KBM-7 (cell line): ENCODE measurements around the gene FER1L5.

Source experiments
- DNase-seq: peaks from one replicate; pipeline ENCODE4 v3.0.0-alpha.2; 2015
- in situ Hi-C: fragments of 300-500 bp; cut with MboI; formaldehyde crosslinking; loops from 2 replicates; pipeline ENCODE4 v1.14.3; 2020; ENCODE audit warnings: low sequenced_read_pairs, low pct_unique_long_range_greater_than_20kb, mixed read lengths

Gene FER1L5

DNA sequence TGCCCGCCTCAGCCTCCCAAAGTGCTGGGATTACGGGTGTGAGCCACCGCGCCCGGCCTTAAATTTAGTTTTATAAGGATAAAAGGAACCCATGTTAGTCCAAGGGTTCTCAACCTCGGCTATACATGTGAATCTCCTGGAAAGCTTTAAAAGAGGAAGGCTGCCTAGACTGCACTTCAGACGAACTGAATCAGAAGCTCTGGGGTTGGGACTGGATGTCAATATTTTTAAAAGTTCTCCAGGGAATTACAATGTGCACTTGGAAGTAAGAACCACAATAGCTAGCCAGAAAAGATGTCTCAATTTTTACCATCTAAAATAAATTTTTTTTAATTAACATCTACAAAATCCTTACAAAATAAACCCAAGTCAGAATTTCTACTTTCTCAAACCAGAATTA, 87.2 kb downstream of the FER1L5 start:
- in situ Hi-C loops = no loop called here
- no peak for DNase-seq

- DNase-seq = no peak
- in situ Hi-C loops = no loop called here
These were observed 87.6 kb downstream of the FER1L5 start for GRCh38 chr2:96730212-96730611.

DNA sequence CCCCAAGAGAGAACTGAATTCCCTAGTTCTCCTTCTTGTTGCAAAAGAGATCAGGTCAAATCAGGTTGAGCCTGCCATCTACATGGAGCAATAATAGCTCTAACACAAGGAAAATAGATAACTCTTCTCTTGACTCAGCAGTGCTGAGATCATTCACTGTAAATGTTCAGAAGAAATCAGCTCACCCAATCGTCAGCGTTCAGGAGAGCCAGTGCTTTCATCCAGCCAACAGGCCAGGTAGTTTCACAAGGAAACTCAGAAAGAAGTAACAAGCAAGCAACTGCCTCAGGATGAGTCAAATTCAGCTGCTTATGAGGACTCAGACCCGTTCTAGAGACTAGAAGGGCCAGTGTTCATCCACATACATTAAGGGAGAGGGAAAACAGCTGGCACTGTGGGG, 91.4 kb downstream of the FER1L5 start:
- no peak for DNase-seq
- in situ Hi-C loops = no loop called here

- in situ Hi-C loops = no loop called here
- no peak for DNase-seq
These were observed 92.5 kb downstream of the FER1L5 start for GRCh38 chr2:96734880-96735583.

DNA sequence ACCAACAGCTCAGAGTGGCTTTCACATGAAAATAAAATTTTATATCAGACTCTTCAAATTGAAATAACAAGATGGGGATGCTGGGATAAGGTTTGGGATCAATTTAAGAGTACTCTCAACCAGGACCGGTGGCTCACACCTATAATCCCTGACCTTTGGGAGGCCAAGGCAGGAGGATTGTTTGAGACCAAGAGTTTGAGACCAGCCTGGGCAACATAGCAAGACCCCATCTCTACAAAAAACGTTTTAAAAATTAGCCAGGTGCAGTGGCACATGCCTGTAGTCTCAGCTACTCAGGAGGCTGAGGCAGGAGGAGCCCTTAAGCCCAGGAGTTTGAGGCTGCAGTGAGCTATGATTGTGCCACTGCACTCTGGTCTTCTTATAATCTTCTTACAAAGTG, 94.7 kb downstream of the FER1L5 start:
- no peak for DNase-seq
- in situ Hi-C loops = no loop called here

DNA sequence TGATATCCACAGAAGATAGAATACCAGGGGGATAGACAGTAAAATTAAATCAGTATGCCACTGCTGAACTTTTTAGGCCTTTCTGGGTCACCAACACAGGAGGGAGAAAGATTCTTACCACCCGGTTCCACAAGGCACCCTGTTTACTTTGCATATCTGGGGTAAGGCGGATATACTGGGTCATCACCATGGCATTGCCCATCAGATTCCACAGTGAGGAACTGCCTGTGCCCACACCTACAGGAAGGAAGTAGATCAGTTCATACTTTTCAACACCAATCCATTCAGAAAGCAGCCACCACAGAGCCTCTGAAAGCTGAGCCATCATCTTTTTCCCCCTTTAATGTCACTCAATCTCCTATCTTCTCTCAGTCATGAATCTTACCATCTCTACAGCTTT, 95.3 kb downstream of the FER1L5 start:
- in situ Hi-C loops = no loop called here
- DNase-seq = no peak

DNA sequence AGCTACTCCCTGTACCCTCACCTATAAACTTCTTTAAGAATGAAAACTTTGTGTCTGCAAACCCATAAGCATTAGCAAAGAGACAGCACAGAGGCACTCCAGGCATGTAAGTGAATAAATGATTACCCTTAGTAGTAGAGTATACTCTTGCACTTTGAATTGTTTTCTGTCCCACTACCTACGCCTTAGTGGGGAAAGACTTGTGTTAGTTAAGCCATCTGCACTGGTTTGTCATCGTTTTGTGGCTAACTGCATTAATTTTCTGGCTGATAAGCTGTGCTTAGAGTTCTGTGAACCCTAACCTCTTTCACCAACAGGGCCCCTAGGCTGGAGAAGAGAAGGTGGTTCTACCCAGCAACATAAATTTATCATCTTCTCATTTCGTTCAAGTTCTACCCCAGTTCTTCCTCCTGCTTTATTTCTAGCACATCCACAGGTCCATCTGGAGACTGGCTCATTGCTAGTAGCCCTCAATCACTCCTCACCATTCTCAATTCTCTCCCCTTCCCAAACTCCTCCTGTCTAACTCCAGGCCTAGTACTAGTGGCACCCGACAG, 96.6 kb downstream of the FER1L5 start:
- DNase-seq = no peak
- in situ Hi-C loops = no loop called here

- in situ Hi-C loops = no loop called here
- peak; percentile 99 for DNase-seq
These were observed 97.3 kb downstream of the FER1L5 start, which contains the start of gene LMAN2L for GRCh38 chr2:96739633-96740428. Gene LMAN2L, minus strand, starts transcription at chr2:96740064. Its CDS starts 24 bp downstream, at chr2:96740040.

DNA sequence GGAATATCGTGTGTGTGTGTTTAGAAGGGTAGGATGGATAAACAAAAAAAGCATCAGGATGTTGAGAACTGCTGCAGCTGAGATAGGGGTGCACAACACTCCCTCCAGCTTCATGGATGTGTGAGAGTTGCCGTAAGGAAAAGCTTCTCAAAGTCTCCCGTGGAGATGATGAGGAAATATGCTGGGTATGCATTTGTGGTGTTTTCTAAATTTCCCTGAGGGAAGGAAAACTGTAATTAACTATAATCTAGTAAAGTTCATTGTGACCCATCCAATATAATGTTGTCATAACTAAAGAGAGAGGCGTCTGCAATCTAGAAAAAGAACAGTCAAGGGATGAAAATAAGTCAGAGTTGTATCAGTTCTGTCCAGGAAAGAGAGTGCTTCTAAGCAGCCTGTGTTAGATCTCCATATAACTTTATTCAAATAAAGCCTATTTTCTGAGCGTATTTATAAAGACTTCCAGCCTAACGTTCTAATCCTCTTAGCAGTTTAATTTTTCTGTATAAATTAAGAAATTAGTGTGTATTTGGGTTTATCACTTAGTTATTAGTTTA, 104.6 kb downstream of the FER1L5 start:
- in situ Hi-C loops = no loop called here
- no peak for DNase-seq

DNA sequence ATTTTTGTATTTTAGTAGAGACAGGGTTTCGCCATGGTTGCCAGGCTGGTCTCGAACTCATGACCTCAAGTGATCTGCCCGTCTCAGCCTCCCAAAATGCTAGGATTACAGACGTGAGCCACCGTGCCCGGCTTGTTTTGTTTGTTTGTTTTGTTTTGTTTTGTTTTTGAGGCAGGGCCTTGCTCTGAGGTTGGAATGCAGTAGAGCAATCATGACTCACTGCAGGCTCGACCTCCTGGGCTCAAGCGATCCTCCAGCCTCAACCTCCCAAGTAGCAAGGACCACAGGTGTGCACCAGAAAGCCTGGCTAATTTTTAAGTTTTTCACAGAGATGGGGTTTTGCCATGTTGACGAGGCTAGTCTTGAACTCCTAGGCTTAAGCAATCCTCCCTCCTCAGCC, 109.2 kb downstream of the FER1L5 start:
- in situ Hi-C loops = no loop called here
- no peak for DNase-seq

GRCh38 chr2:96753661-96754282, 111.2 kb downstream of the FER1L5 start:
- in situ Hi-C loops = no loop called here
- no peak for DNase-seq

DNA sequence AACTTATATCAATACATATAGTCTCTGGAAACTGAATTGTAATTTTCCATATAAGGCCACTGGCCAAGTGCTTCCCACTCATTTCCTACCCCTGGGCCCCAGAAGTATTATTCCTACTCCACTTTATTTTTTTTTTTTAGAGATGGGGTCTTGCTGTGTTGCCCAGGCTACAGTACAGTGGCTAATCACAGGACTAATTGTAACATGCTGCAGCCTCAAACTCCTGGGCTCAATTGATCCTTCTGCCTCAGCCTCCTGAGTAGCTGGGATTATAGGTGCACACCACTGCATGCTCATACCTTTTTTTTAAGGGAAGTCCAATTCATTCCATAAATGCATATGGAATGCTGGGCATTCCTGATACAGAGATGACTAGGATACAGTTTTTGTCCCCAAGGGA, 111.8 kb downstream of the FER1L5 start:
- DNase-seq = no peak
- in situ Hi-C loops = no loop called here
